HEK293T (cell line): ENCODE results near the gene RALGPS2.

Source experiments
- ARNT ChIP-seq: fragments of 450-650 bp; IDR thresholded peaks from 2 replicates; pipeline ENCODE4 v1.6.1; 2017; ENCODE audit warnings: mild to moderate bottlenecking
- FOXA1 ChIP-seq: fragments of 450-650 bp; IDR thresholded peaks from 2 replicates; pipeline ENCODE4 v1.6.1; 2016; ENCODE audit warnings: mild to moderate bottlenecking
- HDGF ChIP-seq: fragments of 450-650 bp; IDR thresholded peaks from 2 replicates; pipeline ENCODE4 v1.6.1; 2017; ENCODE audit warnings: antibody characterized with exemption, borderline replicate concordance
- LEF1 ChIP-seq: fragments of 450-650 bp; IDR thresholded peaks from 2 replicates; pipeline ENCODE4 v1.6.1; 2017; ENCODE audit warnings: mild to moderate bottlenecking, borderline replicate concordance

DNA sequence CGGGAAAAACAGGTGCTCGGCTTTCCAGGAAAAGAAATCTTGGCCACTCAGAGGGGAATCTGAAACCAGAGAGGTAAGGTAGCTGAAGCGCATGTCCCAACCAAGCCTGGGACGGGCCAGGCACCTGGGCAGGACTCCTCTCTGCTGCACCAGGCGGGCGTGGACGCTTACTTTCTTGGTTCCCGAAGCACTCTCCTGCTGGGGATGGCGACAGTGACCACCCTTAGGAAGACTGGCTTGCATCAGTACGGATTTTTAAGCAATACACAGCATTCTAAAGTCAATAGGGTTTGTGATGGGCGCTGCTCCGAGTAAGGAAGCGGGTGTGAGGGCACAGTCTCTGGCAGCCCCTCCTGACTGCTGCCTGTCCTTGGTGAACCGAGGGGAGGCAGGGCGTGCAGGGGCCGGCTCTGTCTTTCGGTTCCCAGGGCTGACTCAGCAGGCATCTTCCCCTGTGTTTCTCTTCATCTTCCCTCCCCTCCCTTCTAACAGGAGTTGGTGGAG, 220.8 kb downstream of the RALGPS2 start:
- TF ChIP-seq HDGF (no peak), LEF1 (no peak), FOXA1 (no peak), ARNT (no peak)
